Endothelial cell of umbilical vein (primary cell): ENCODE measurements around the gene ZNF724.

ENCODE experiments used
- CTCF ChIP-seq, 2 donors: IDR thresholded peaks; 1 replicate in 1 of 2; 2 replicates in 1 of 2; pipeline ENCODE4 v1.5.1; 2011; ENCODE audit warnings: low read length in 2 of 2, mild to moderate bottlenecking in 2 of 2, moderate library complexity in 2 of 2, control low read depth in 1 of 2, inconsistent platforms in 1 of 2, low read depth in 1 of 2; ENCODE audit not compliant: insufficient read depth in 1 of 2; ENCODE audit errors: extremely low read depth in 1 of 2
- EZH2 ChIP-seq: IDR thresholded peaks from 2 replicates; pipeline ENCODE4 v1.6.1; 2012; ENCODE audit warnings: borderline replicate concordance, low read depth, mild to moderate bottlenecking, moderate library complexity, low read length, inconsistent platforms; ENCODE audit not compliant: severe bottlenecking
- FOS ChIP-seq: IDR thresholded peaks from 2 replicates; pipeline ENCODE4 v1.6.1; 2011; ENCODE audit warnings: mild to moderate bottlenecking, low read length, moderate library complexity, borderline replicate concordance; ENCODE audit not compliant: insufficient read depth
- GATA2 ChIP-seq: IDR thresholded peaks from 2 replicates; pipeline ENCODE4 v1.7.0; 2011; ENCODE audit warnings: low read depth, mild to moderate bottlenecking, moderate library complexity, mixed read lengths, low read length; ENCODE audit not compliant: insufficient read length, insufficient read depth
- MAX ChIP-seq: IDR thresholded peaks from 2 replicates; pipeline ENCODE4 v1.6.1; 2011; ENCODE audit not compliant: insufficient read depth, insufficient read length
- POLR2A ChIP-seq: IDR thresholded peaks from 2 replicates; pipeline ENCODE4 v1.6.1; 2012; ENCODE audit warnings: low read depth, mild to moderate bottlenecking, control low read depth, low read length

- TF ChIP-seq EZH2 (no peak), CTCF (IDR thresholded peaks at IDR 0.05; ENCODE audit: extremely low read depth in 1 of 2, insufficient read depth in 1 of 2, low read depth in 1 of 2, low read length in 2 of 2) (no peak), POLR2A (no peak), MAX (no peak), GATA2 (no peak), FOS (no peak)
Observed at GRCh38 chr19:23259961-23260360, 9.8 kb upstream of the ZNF724 start.
